Keratinocyte (primary cell): Measurements from ENCODE around the gene ASCL4.

Source experiments
- CTCF ChIP-seq, 3 experiments: IDR thresholded peaks in 1 of 3; conservative IDR thresholded peaks in 1 of 3; optimal IDR thresholded peaks in 1 of 3; 2 replicates in 2 of 3; 3 replicates in 1 of 3; pipeline versions ENCODE3 to v1.5.1; 2011; ENCODE audit warnings: low read length in 3 of 3, mild to moderate bottlenecking in 3 of 3, moderate library complexity in 2 of 3, control low read depth in 1 of 3, inconsistent platforms in 1 of 3; ENCODE audit not compliant: insufficient read depth in 2 of 3; ENCODE audit errors: extremely low read depth in 1 of 3
- EZH2 ChIP-seq: IDR thresholded peaks from one replicate; pipeline ENCODE4 v1.6.1; 2012; ENCODE audit warnings: inconsistent platforms, mild to moderate bottlenecking, low read length, moderate library complexity

- TF ChIP-seq CTCF (optimal IDR thresholded peaks at IDR 0.05 in 1 of 3, IDR thresholded peaks at IDR 0.05 in 1 of 3, conservative IDR thresholded peaks at IDR 0.05 in 1 of 3; ENCODE audit: extremely low read depth in 1 of 3, insufficient read depth in 2 of 3, low read length in 3 of 3) (no peak), EZH2 (no peak)
Measured at GRCh38 chr12:107788690-107789458, 14.4 kb downstream of the ASCL4 start.
